ENCODE results near the gene AIFM3. TPM values are rescaled to one million over a fixed set of nuclear protein-coding genes. Genes with fewer than 3 reads are reported as not detected.

The AIFM3 gene
- total and polyA plus RNA-seq, 2 donors (not counting 3 experiments of a cell fraction or from before 2014, with no cell fraction given), result 0.15 TPM; not detected in 1

- TF ChIP-seq POLR2AphosphoS5 (IDR thresholded peaks at IDR 0.05; ENCODE audit: insufficient read depth, low read depth, low read length) (no peak), POLR2A (IDR thresholded peaks at IDR 0.05; ENCODE audit: low read depth, low read length) (no peak), MAX (IDR thresholded peaks at IDR 0.05; ENCODE audit: insufficient read depth, insufficient read length) (peak; percentile 46)
Measured at GRCh38 chr22:21014202-21014725, 47.2 kb downstream of the AIFM3 start.

GRCh38 chr22:21014726-21015465, 47.8 kb downstream of the AIFM3 start, which contains the start of gene P2RX6:
Gene P2RX6, plus strand, starts transcription at chr22:21015165. Its CDS starts 10 bp downstream, at chr22:21015175.
- Histone ChIP-seq H3K36me3 (ENCODE audit: control insufficient read depth in 2 of 2, extremely low read depth in 1 of 2, insufficient read depth in 2 of 2, low read length in 2 of 2) (no peaks in the 10 kb centered on the region), H4K20me1 (replicated peaks; ENCODE audit: control insufficient read depth, extremely low read depth, insufficient read depth, low read length) (no peaks in the 10 kb centered on the region), H3K27ac (ENCODE audit: insufficient read depth, low read depth, low read length) (peak within 1 kb of the TSS; percentile 66), H3K27me3 (ENCODE audit: control insufficient read depth in 2 of 2, insufficient read depth in 2 of 2, low read length in 2 of 2) (no peaks in the 10 kb centered on the region), H3K4me2 (ENCODE audit: insufficient read depth, low read length) (peak within 1 kb of the TSS; percentile 73), H3K9me1 (replicated peaks; ENCODE audit: control insufficient read depth, extremely low read depth, insufficient read depth, low read length) (no peaks in the 10 kb centered on the region), H3K4me3 (replicated peaks in 1 of 3; ENCODE audit: insufficient read depth in 1 of 3, low read depth in 1 of 3, low read length in 3 of 3) (peak within 1 kb of the TSS; percentile 12 to 47 (median 43)), H3K9ac (replicated peaks; ENCODE audit: extremely low read depth, insufficient read depth, low read length) (peak within 1 kb of the TSS; percentile 69), H3K79me2 (ENCODE audit: control insufficient read depth, insufficient read depth, low read length) (no peaks in the 10 kb centered on the region), H3K9me3 (replicated peaks; ENCODE audit: control insufficient read depth, insufficient read depth, low read length) (no peaks in the 10 kb centered on the region), H3K4me1 (ENCODE audit: control insufficient read depth, extremely low read depth, insufficient read depth, low read length) (peaks cover 13% of the 10 kb centered on the region), H2AFZ (ENCODE audit: low read depth, low read length) (peak within 1 kb of the TSS; percentile 85)
- DNase-seq (ENCODE audit: low read depth, low spot score) (no peak), FAIRE-seq (peak; percentile 77)
- intact Hi-C loops (cut with micrococcal nuclease) (loop anchor here (1.0 to 2.0 kb wide), 3 partner anchors 13 to 33 kb away; partner anchors contain the start of genes LRRC74B, LZTR1 and THAP7), dilution Hi-C loops (cut with MboI; ENCODE audit: extremely low pct_ligation_motif_present, low sequenced_read_pairs) (no loop called here)
- BruUV-seq (replicated peaks), result no TSS peak
- ChIA-PET POLR2A (no interaction called here), CTCF (interaction anchor here (1.0 to 1.8 kb wide), 2 partner anchors 11 to 129 kb away, joined by 3 to 5 read pairs; no protein-coding TSS in a partner anchor)
- no peak for TF ChIP-seq CTCF (IDR thresholded peaks at IDR 0.05; ENCODE audit: extremely low read depth in 1 of 2, insufficient read depth in 1 of 2, low read depth in 1 of 2, low read length in 2 of 2)
- no peak for TF ChIP-seq MYC (IDR thresholded peaks at IDR 0.05; ENCODE audit: low read depth, low read length)
- no peak for TF ChIP-seq GATA2 (IDR thresholded peaks at IDR 0.05; ENCODE audit: insufficient read depth, insufficient read length, low read depth, low read length)
- no peak for TF ChIP-seq JUN (IDR thresholded peaks at IDR 0.05; ENCODE audit: borderline replicate concordance, insufficient read depth, insufficient read length, low read depth)
- TF ChIP-seq FOS (IDR thresholded peaks at IDR 0.05; ENCODE audit: borderline replicate concordance, insufficient read depth, low read length), result no peak
- no peak for TF ChIP-seq EZH2 (IDR thresholded peaks at IDR 0.05; ENCODE audit: borderline replicate concordance, low read depth, low read length, severe bottlenecking)
- no peak for TF ChIP-seq POLR2AphosphoS5 (IDR thresholded peaks at IDR 0.05; ENCODE audit: insufficient read depth, low read depth, low read length)
- no peak for TF ChIP-seq MAX (IDR thresholded peaks at IDR 0.05; ENCODE audit: insufficient read depth, insufficient read length)
- TF ChIP-seq POLR2A (IDR thresholded peaks at IDR 0.05; ENCODE audit: low read depth, low read length), result no peak

More at GRCh38 chr22:21014202-21014725, 47.2 kb downstream of the AIFM3 start:
- Histone ChIP-seq H3K4me2 (ENCODE audit: insufficient read depth, low read length) (peak overlapping the region; percentile 73), H3K9me1 (replicated peaks; ENCODE audit: control insufficient read depth, extremely low read depth, insufficient read depth, low read length) (no peaks in the 10 kb centered on the region), H3K79me2 (ENCODE audit: control insufficient read depth, insufficient read depth, low read length) (no peaks in the 10 kb centered on the region), H3K4me3 (replicated peaks in 1 of 3; ENCODE audit: insufficient read depth in 1 of 3, low read depth in 1 of 3, low read length in 3 of 3) (peak overlapping the region; percentile 12 to 47 (median 43)), H3K36me3 (ENCODE audit: control insufficient read depth in 2 of 2, extremely low read depth in 1 of 2, insufficient read depth in 2 of 2, low read length in 2 of 2) (no peaks in the 10 kb centered on the region), H3K4me1 (ENCODE audit: control insufficient read depth, extremely low read depth, insufficient read depth, low read length) (peaks cover 13% of the 10 kb centered on the region), H4K20me1 (replicated peaks; ENCODE audit: control insufficient read depth, extremely low read depth, insufficient read depth, low read length) (no peaks in the 10 kb centered on the region), H3K9ac (replicated peaks; ENCODE audit: extremely low read depth, insufficient read depth, low read length) (peak overlapping the region; percentile 69), H3K27me3 (ENCODE audit: control insufficient read depth in 2 of 2, insufficient read depth in 2 of 2, low read length in 2 of 2) (no peaks in the 10 kb centered on the region), H3K27ac (ENCODE audit: insufficient read depth, low read depth, low read length) (peak overlapping the region; percentile 66), H3K9me3 (replicated peaks; ENCODE audit: control insufficient read depth, insufficient read depth, low read length) (no peaks in the 10 kb centered on the region), H2AFZ (ENCODE audit: low read depth, low read length) (peak overlapping the region; percentile 85)
- no TSS peak for BruUV-seq (replicated peaks)
- dilution Hi-C loops (cut with MboI; ENCODE audit: extremely low pct_ligation_motif_present, low sequenced_read_pairs), result no loop called here
- POLR2A ChIA-PET, result no interaction called here
- CTCF ChIA-PET, result interaction anchor here (1.4 to 1.8 kb wide), 2 partner anchors 12 to 129 kb away, joined by 5 to 6 read pairs; partner anchors contain the start of gene THAP7
- DNase-seq (ENCODE audit: low read depth, low spot score) (peak; percentile 91), FAIRE-seq (peak; percentile 99)
- intact Hi-C loops (cut with micrococcal nuclease), result loop anchor here (1.0 to 2.0 kb wide), 3 partner anchors 12 to 32 kb away; partner anchors contain the start of genes LRRC74B, LZTR1 and THAP7

Data from endothelial cell of umbilical vein (primary cell).